ENCODE results near the gene C1orf21.

The C1orf21 gene

DNA sequence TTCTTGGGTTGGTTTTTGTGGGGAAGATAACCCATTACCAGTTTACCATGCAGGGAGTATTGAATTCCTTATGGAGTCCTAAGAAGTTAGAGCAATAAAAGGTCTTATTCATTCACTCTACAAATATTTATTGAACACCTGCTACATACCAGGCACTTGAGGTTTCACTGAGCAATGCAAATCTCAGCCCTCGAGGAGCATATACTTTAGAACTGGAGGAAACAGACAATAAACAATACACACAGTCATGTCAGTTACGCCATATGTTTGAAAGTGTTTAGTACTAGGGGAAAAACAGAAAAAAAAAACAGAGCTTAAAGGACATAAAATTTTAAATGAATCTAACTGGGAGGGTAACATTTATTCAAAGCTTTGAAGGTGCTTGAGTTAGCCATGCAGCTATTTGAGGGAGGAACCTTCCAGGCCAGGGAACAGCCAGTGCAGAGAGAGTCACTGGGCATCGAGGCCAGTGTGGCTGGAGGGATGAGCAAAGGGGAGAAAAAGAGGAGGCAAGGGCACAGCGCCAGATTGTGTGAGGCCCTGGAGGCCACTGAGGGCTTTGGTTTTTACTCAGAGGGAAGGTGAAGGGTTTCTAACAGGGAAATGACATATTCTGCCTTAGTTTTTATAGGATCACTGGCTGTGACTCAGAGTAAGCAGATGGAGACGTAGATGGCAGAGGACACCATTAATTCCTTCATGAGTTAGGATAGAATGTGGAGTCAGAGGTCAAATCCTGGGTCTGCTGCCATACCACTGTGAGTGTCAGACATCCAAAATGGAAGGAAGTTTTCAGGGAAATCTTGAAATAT lies 32.7 kb downstream of the C1orf21 start:
- H3K4me1 ChIP-seq (ENCODE audit: insufficient read depth, low read length, poor library complexity, severe bottlenecking) = peaks cover 25% of the 10 kb centered on the region

DNA sequence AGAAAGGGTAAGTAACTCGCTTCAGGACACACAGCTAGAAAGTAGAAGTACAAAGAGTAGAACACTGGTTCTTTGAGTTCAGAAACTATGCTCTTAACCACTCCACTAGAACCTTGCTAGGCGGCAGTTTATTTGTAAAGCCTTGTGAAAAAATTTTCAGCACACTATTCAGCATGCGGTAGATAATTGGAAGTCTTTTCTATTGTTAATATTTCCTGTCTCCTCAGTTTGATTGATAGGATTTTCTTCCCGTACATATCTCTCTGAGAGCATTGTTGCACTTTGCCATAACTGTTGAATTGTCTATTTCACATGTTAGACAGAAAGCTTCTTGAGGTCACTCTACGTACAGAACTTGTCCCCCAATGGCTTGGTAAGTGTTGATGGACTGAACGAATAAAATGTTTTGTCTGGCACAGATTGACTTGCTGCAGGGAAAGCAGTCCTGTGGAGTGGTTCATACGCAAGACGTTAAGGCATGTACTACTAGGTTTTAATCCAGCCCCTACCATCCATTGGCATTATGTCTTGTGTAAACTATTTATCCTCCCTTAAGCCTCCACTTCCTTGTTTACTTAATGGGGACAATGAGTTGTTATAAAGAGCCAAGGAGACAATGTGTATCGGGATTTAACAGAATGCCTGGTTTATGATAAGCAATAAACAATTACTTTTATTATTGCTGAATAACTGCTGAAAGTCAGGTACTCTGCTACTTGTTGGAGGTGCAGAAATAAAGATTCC lies 35.8 kb downstream of the C1orf21 start:
- Histone ChIP-seq H3K79me2 (ENCODE audit: insufficient read depth, low read length) (peaks cover 12% of the 10 kb centered on the region), H3K27me3 (ENCODE audit: insufficient read depth, low read length, poor library complexity, severe bottlenecking) (no peaks in the 10 kb centered on the region), H3F3A (ENCODE audit: low read depth) (no peaks in the 10 kb centered on the region), H3K36me3 (ENCODE audit: insufficient read depth, low read length) (no peaks in the 10 kb centered on the region), H3K9me2 (replicated peaks; ENCODE audit: low read depth, low read length) (no peaks in the 10 kb centered on the region), H3K4me2 (ENCODE audit: low read depth, low read length, poor library complexity, severe bottlenecking) (no peak overlapping the region), H3K9ac (ENCODE audit: low read depth, low read length, poor library complexity, severe bottlenecking) (no peak overlapping the region), H3K4me1 (ENCODE audit: insufficient read depth, low read length, poor library complexity, severe bottlenecking) (peaks cover 30% of the 10 kb centered on the region), H2AFZ (ENCODE audit: low read length) (no peak overlapping the region), H3K4me3 (ENCODE audit: low read length, poor library complexity, severe bottlenecking) (no peak overlapping the region), H3K9me3 (ENCODE audit: insufficient read depth, low read depth, low read length) (no peaks in the 10 kb centered on the region), H4K20me1 (ENCODE audit: insufficient read depth, low read length, poor library complexity, severe bottlenecking) (no peaks in the 10 kb centered on the region)
- TF ChIP-seq, protein P1, sequence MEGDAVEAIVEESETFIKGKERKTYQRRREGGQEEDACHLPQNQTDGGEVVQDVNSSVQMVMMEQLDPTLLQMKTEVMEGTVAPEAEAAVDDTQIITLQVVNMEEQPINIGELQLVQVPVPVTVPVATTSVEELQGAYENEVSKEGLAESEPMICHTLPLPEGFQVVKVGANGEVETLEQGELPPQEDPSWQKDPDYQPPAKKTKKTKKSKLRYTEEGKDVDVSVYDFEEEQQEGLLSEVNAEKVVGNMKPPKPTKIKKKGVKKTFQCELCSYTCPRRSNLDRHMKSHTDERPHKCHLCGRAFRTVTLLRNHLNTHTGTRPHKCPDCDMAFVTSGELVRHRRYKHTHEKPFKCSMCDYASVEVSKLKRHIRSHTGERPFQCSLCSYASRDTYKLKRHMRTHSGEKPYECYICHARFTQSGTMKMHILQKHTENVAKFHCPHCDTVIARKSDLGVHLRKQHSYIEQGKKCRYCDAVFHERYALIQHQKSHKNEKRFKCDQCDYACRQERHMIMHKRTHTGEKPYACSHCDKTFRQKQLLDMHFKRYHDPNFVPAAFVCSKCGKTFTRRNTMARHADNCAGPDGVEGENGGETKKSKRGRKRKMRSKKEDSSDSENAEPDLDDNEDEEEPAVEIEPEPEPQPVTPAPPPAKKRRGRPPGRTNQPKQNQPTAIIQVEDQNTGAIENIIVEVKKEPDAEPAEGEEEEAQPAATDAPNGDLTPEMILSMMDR (conservative IDR thresholded peaks at IDR 0.05; ENCODE audit: low read length) = no peak
- no peak for TF ChIP-seq EZH2phosphoT487 (IDR thresholded peaks at IDR 0.05; ENCODE audit: borderline replicate concordance)

More for the DNA sequence above, 32.7 kb downstream of the C1orf21 start:
- Histone ChIP-seq H3K9me2 (replicated peaks; ENCODE audit: low read depth, low read length) (no peaks in the 10 kb centered on the region), H3K4me2 (ENCODE audit: low read depth, low read length, poor library complexity, severe bottlenecking) (peak overlapping the region; percentile 33), H3K9ac (ENCODE audit: low read depth, low read length, poor library complexity, severe bottlenecking) (no peak overlapping the region), H4K20me1 (ENCODE audit: insufficient read depth, low read length, poor library complexity, severe bottlenecking) (no peaks in the 10 kb centered on the region), H2AFZ (ENCODE audit: low read length) (no peak overlapping the region), H3K36me3 (ENCODE audit: insufficient read depth, low read length) (no peaks in the 10 kb centered on the region), H3K9me3 (ENCODE audit: insufficient read depth, low read depth, low read length) (no peaks in the 10 kb centered on the region), H3K79me2 (ENCODE audit: insufficient read depth, low read length) (peaks cover 7% of the 10 kb centered on the region), H3F3A (ENCODE audit: low read depth) (no peaks in the 10 kb centered on the region), H3K4me3 (ENCODE audit: low read length, poor library complexity, severe bottlenecking) (no peak overlapping the region), H3K27me3 (ENCODE audit: insufficient read depth, low read length, poor library complexity, severe bottlenecking) (no peaks in the 10 kb centered on the region)
- TF ChIP-seq, protein P1 (conservative IDR thresholded peaks at IDR 0.05; ENCODE audit: low read length) = no peak
- no peak for TF ChIP-seq EZH2phosphoT487 (IDR thresholded peaks at IDR 0.05; ENCODE audit: borderline replicate concordance)

DNA sequence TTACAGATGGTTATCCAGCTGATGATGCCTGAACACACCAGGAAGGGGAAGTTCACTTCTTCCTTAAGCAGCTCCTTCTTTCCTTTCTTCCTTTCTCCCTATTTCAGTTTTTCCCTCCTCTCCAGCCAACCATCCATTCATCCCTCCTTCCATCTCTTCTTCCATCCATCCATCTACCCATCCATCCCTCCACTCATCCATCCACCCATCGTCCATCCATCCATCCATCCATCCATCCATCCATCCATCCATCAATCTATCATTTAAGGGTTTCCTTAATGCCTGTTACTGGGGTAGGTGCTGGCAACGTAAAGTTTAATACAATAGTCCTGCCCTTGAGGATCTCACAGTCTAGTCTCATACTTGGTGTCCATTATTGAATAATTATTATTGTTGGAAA lies 36.8 kb downstream of the C1orf21 start:
- no peak overlapping the region for H3K9ac ChIP-seq (ENCODE audit: low read depth, low read length, poor library complexity, severe bottlenecking)
- peaks cover 28% of the 10 kb centered on the region for H3K4me1 ChIP-seq (ENCODE audit: insufficient read depth, low read length, poor library complexity, severe bottlenecking)
- H4K20me1 ChIP-seq (ENCODE audit: insufficient read depth, low read length, poor library complexity, severe bottlenecking) = no peaks in the 10 kb centered on the region
- no peak overlapping the region for H2AFZ ChIP-seq (ENCODE audit: low read length)
- TF ChIP-seq, protein P1 (conservative IDR thresholded peaks at IDR 0.05; ENCODE audit: low read length) = no peak
- TF ChIP-seq EZH2phosphoT487 (IDR thresholded peaks at IDR 0.05; ENCODE audit: borderline replicate concordance) = no peak
- no peak overlapping the region for H3K4me2 ChIP-seq (ENCODE audit: low read depth, low read length, poor library complexity, severe bottlenecking)
- H3K9me2 ChIP-seq (replicated peaks; ENCODE audit: low read depth, low read length) = no peaks in the 10 kb centered on the region
- peaks cover 12% of the 10 kb centered on the region for H3K79me2 ChIP-seq (ENCODE audit: insufficient read depth, low read length)
- no peaks in the 10 kb centered on the region for H3F3A ChIP-seq (ENCODE audit: low read depth)
- no peak overlapping the region for H3K4me3 ChIP-seq (ENCODE audit: low read length, poor library complexity, severe bottlenecking)
- H3K36me3 ChIP-seq (ENCODE audit: insufficient read depth, low read length) = no peaks in the 10 kb centered on the region
- H3K27me3 ChIP-seq (ENCODE audit: insufficient read depth, low read length, poor library complexity, severe bottlenecking) = no peaks in the 10 kb centered on the region
- no peaks in the 10 kb centered on the region for H3K9me3 ChIP-seq (ENCODE audit: insufficient read depth, low read depth, low read length)
